Activated naive CD4-positive, alpha-beta T cell treated with Interleukin-2 at 50 U/mL for 16 hours (primary cell): ENCODE results near the gene CELF1.
A peak's percentile ranks its signal among the peaks of the same experiment; 100 is the strongest.

ENCODE experiments used
- DNase-seq: peaks from one replicate; pipeline ENCODE4 v3.0.0-alpha.2; 2020

Gene CELF1

GRCh38 chr11:47552566-47553405 lies at the start of gene CELF1:
Gene CELF1 (minus strand): TSS chr11:47553132. CDS start chr11:47499523, 53,609 bp downstream.
- peak; percentile 93 for DNase-seq

- DNase-seq, result no peak
Measured at GRCh38 chr11:47599902-47600301, 47.0 kb upstream of the CELF1 start.

DNA sequence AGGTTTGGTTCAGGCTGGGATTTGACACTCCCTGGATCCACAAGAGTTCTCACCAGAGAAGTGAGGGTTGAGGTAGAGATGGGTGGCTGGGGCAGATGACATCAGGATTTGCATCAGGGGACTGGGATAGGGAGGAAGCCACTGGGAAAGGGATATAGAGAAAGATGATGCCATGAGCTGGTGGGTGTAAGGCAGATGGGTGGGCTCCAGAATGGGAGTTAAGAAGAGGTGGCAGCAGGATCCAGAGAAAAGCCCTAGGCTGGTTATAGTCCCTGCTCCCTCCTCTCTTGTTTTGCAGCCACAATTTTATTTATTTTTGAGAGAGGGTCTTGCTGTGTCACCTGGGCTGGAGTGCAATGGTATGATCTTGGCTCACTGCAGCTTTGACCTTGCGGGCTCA lies 43.0 kb upstream of the CELF1 start:
- no peak for DNase-seq

GRCh38 chr11:47595029-47595428 lies 42.1 kb upstream of the CELF1 start:
- DNase-seq, result no peak

DNA sequence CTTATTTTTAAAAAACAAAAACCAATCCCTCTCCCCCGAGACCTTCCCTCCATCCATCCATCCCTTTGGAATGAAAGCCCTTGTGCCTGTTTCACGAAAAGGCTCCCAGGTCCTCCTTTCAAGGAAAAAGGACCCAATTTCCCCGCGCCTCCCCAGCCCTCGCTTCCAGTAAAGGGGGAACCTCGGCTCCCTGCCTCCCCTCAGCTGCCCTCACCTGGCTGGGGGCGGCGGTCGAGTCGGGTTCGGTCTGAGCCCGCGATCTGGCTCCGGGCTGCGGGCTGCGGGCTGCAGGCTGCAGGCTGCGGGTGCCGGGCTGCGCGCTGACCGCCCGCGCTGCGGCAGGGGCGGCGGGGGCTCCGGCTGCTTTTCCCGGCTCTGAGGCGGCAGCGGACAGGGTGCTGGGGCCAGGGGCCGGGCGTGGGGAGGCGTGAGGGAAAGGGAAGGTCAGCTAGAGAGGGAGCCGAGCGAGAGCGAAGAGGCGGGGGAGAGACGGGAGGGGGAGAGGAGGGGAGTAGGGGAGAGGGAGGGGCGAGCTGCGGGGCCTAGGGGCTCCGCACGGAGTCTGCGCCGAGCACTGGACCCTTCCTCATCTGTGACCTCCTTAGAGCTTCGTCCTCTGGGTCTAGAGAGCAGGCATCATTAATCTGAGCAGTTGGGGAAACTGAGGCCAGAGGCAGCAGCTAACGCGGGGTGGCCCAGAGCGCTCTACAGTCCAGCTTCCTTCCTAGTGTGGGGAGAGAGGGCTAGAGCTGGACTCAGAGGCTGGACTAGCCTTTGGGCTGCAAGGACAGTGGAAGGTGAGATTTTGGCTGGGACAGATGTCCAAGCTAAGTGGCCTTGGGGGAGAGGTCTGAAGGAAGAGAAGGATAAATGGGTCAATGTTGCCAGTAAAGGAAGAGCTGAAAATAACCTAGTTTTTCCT lies 41.3 kb upstream of the CELF1 start, which contains the start of gene C1QTNF4:
Gene C1QTNF4 (minus strand): TSS at position 478 of the 922 bp plus-strand sequence. CDS start 3,601 bp downstream, outside the sequence.
- DNase-seq, result no peak

- no peak for DNase-seq
Measured at GRCh38 chr11:47593492-47593933, 40.6 kb upstream of the CELF1 start.

DNA sequence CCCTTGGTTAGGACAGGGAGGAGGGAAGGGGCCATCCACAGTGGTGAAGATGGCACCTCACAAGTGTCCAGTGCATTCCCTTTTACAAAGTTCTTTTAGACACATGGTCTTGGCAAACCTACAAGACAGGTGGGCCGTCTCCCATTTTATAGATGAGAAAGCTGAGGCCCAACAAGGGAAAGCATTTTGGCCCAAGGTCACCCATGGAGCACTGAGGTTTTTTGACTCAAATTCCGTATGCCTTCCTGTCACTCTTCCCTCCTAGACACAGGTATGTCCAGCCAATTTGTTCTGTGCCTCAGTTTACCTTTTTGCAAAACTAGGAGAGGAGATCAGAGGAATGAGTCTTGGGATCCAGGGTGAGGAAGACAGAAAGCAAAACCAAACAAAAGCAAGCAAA lies 40.0 kb upstream of the CELF1 start:
- no peak for DNase-seq

DNA sequence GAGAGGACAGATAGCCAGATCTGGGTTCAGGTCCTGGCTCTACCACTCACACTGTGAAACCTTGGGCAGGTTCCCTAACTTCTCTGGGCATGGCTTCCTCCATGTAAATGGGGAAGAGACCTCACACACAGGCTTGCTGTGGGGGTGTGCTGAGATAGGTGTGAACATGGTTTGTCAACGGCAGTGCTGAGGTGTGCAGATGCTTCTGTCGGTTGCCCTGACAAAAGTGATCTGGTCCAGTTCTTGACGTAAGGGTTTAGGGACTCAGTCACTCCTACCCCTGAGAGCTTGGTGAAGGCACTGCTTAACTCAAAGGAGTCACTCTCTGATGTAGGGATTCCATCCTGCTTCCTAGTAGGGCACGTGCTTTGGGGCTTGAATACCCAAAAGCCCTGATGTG lies 39.3 kb upstream of the CELF1 start:
- no peak for DNase-seq

GRCh38 chr11:47591764-47592163 lies 38.8 kb upstream of the CELF1 start:
- no peak for DNase-seq

DNA sequence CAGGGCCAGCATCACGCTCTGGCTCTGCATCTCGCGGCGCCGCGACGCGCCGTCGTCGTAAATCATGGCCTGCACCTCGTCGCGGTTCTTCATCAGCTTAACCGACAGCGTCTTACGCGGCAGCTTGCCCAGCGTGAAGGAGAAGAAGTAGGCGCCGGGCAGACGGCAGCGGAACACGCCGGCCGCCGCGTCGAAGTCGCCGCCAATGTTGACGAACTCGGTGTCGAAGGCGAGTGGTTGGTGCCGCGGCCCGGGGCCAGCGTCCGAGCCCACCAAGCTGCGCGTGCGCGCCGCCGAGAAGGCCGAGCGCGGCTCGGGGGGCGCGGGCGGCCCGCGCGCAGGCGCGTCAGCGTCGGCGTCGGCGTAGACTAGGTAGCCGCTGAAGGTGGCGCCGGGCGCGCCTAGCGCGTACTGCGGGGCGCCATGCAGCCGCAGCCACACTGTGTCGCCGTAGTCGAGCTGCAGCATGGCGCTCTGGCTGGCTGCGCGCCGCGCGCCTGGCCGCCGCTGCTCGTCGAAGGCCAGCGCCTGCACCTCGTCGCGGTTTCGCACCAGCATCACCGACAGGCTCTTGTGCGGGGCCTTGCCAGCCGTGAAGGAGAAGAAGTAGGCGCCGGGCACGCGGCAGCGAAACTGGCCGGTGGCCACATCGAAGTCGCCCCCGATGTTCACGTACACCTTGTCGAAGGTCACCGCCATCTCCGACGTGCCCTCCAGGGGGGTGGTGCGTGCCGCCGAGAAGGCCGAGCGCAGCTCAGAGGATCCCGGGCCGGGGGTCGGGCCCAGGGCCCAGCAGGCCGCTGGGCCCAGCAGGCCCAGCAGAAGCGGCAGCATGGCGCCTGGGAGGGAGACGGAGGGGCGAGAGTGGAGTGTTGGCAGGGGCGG lies 37.3 kb upstream of the CELF1 start:
- DNase-seq, result no peak

- no peak for DNase-seq
Measured at GRCh38 chr11:47589584-47589976, 36.6 kb upstream of the CELF1 start.

DNA sequence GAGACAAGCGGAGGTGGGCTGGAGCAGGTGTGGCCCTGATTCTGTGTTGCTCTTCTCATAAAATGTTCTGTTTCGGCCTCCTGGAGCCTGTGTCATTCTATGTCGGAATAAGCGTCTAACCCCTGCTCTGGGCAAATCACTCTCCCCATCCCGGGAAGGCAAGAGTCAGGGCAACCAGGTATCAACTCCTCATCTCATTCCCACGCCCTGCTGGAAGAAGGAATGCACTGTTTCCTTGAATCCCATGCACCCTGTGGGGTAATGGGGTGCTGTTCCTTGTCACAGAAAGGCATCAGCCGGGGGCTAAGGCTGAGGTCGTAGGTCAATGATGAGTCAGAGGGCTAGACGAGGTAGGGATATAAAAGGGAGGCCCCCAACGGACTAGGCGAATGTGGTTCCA lies 36.2 kb upstream of the CELF1 start:
- no peak for DNase-seq

DNA sequence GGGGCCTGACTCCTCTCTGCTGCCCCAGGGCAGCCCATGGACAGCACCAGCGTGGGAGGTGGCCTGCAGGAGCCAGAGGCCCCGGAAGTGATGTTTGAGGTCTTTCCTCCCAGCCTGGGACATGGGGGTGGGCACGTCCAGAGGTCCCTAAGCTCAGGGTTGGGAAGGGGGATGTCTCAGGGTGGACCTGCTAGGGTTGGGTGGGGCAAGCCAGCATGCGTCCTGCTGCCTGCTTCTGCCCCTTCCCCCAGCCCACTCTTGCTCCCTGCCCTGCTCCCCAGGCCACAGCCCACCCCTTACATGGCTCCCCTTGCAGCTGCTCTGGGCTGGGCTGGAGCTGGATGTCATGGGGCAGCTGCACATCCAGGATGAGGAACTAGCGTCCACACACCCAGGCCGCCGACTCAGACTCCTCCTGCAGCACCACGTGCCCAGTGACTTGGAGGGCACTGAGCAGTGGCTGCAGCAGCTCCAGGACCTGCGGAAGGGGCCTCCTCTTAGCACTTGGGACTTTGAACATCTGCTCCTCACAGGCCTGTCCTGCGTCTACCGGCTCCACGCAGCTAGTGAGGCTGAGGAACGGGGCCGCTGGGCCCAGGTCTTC lies 34.9 kb upstream of the CELF1 start:
- DNase-seq, result no peak

GRCh38 chr11:47587039-47587716 lies 34.2 kb upstream of the CELF1 start:
- DNase-seq, result no peak

DNA sequence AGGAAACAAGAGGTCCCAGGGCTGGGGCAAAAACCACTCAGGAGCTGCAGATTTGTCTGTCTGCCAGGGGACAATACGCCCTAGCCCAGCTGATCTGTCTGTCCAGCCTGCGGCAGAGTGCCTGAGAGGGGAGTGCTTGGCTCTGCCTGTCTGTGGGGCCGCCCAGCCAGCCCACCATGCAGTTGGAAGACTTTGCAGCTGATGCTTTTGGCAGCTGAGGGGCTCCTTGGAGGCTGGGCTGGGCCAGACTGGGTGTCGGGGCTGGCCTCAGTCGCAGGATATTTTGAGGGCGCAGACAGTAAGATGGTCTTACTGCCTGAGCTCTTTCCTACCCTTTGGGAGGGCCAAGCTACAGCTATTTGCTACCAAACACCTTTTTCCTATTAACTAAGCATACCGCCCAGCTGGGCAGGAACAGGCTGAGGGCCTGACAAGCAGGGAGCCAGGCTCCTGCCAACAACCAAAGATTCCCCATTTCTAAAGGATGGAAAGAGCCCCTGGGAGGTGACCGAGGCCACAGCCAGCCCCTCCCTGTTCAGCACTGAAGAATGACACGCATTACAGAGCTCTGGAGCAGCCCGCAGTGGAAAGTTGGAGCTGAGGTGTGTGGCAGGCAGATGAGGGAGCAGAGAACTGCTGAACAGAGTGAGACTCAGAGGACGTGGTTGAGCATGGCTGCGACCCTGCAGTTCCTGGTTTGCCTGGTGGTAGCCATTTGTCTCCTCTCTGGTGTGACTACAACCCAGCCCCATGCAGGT lies 33.3 kb upstream of the CELF1 start, which contains the start of gene FAM180B:
Gene FAM180B (plus strand): TSS at position 581 of the 758 bp plus-strand sequence. CDS start 91 bp downstream, at position 672.
- DNase-seq, result no peak

DNA sequence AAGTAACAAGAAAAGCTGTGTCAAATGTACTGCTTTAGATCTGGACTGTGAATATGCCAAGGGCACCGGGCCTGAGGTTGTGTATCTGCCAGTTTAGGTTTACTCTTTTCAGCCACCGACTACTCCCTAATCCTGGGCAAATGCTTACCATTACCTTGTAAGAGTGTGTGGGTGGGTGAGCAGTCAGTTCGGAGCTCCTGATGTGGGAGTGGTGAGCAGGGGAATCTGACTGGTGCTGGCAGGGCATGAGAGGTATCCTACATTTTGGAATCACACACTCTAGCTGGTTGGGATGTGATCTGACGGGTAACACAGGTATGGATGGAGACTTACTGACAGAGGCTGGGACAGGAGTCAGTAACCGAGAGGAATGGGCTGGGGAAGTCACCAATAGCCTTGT lies 30.9 kb upstream of the CELF1 start:
- DNase-seq, result no peak

DNA sequence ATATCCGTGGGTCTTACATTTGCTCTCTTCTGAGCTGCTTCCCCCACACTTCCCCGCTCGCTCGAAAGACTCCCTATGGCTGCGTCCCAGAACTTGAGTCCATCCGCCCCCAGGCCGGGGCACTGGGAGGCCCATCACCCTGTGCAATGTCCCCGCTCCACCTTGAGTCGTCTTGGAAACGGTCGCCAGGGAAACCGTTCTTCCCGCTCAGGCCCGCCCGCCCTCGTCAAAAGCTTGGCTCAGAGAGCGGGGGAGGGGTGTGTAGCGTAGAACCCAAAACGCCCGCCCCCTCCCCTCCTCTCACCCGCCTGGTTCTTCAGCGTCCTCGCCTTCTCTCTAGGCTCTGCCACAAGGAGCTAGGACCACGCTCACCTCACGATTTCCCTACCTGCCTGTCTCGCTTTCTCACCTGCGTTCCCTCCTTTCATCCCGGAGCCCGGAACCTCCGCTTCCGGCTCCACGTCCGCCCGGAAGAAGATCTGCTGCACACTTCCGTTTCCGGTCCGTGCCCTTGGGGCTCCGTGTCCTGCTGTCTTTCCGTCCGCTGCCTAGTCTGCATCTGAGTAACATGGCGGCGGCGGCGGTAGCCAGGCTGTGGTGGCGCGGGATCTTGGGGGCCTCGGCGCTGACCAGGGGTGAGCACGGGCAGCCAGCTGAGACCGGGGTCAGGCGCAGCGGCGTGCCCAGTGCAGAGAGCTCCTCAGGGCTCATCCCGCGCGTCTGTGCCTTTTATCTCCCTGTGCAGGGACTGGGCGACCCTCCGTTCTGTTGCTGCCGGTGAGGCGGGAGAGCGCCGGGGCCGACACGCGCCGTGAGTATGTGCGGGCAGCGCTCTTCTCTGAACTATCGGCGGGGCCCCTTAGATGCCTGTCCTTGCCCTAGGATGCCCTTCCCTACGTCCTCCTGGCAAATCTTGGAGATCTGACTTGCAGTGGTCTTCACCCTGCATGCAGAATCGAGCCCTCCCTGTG lies 25.9 kb upstream of the CELF1 start, which contains the start of the genes KBTBD4 and NDUFS3:
Gene KBTBD4 (minus strand): TSS at position 447 of the 971 bp plus-strand sequence. CDS start 19 bp downstream, at position 428.
Gene NDUFS3 (plus strand): TSS at position 551 of the 971 bp plus-strand sequence. CDS start 18 bp downstream, at position 569.
- peak; percentile 89 for DNase-seq

DNA sequence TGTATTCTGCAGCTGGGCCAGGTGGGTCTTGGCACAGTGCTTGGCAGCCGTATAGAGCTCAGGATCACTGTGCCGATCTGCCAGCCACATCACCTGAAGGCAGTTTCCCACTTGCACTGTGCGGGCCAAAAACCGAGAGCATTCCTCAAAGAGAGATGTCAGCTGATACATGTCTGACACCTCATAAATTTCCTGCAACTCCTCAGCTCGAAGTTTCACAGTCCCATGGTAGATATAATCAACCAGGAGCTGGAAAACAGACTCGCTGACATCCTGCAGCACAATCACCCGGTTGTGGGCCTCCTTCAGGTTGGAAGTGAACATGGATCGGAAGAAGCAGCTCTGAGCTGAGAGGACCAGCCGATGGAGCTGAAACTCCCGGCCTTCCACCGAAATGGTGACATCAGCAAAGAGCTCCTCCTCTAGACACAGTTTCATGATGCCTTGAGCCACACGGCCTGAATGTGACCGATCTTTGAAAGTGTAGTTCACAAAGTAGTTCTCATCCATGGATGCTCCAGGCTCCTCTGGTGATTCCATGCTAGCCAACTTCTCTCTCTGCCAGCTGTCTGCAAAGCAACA lies 24.6 kb upstream of the CELF1 start:
- DNase-seq, result no peak

DNA sequence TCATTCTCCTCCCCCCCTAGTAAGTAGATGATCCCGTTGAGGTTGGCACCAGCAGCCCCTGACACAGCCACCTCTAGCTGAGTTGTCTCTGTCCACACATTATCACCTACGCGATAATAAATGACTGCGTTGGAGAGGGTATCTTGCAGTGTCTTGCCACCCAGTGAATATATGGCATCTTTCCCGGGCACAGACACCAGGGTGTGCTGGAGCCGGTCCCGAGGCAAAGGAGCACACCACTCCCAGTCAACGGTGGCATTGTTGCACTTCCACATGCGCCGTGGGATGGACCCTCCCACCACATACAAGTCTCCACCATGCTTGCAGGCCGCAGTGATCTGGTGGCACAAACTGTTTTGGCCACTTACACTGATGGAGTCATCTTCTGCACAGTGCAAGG lies 20.4 kb upstream of the CELF1 start:
- DNase-seq, result no peak
